GM12801 (cell line): Measurements from ENCODE around the gene SLC2A1.

Source experiments
- CTCF ChIP-seq: IDR thresholded peaks from one replicate; pipeline ENCODE4 v1.5.1; 2011; ENCODE audit warnings: control low read depth; ENCODE audit not compliant: insufficient read length; ENCODE audit errors: extremely low read depth

Gene SLC2A1

GRCh38 chr1:42908046-42908445 is 50.6 kb downstream of the SLC2A1 start:
- TF ChIP-seq CTCF, result no peak

DNA sequence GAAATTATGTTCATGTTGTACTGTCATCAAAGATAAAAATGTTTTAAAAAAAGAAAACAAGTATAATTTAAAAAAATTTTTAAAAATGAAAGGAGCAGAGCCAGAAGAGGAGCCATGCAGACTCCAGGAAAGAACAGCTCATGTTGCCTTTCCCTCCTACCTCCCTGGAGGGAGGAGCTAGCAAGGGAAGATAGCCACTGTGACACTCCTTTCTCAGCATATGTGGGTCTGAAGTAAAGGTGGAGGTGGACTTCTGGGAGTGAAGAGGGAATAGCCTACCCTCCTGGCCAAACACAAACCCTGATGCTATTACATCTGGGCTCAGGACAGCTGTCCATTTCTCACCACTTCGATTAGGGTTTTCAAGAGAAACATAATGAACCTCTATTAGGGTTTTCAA is 54.2 kb downstream of the SLC2A1 start:
- no peak for TF ChIP-seq CTCF

DNA sequence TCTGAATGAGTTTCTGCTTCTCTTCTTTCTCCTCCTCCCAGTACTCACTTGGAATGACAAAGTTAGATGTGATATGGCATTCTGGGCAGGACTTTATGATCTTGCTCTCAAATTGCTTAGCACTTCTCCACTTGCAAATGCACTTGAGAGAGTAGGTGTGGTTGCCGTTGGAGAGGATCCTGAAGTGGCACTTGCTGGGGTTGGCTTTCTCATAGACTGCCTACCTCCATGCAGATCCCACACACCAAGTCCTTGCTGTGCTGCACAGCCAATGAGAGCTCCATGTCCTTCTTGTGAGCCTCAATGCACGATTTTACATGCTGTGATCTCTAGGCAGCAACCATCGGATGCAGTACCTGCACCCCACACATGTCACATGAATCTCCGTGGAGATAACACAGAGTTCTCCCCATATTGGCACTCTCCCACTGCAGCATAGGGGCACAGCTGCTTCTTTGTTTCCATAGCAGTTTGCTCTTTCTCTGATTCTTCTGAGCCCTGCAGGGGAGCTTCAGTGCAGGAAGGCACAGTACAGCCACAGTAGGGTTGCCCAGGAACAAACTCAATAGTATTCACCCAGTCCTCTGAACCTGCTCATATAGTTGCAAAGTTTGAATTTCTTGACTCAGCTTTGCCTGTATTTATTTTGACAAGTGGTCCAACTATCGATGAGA is 67.1 kb downstream of the SLC2A1 start:
- no peak for TF ChIP-seq CTCF

- TF ChIP-seq CTCF, result no peak
These were observed 69.4 kb downstream of the SLC2A1 start for GRCh38 chr1:42889264-42889663.

DNA sequence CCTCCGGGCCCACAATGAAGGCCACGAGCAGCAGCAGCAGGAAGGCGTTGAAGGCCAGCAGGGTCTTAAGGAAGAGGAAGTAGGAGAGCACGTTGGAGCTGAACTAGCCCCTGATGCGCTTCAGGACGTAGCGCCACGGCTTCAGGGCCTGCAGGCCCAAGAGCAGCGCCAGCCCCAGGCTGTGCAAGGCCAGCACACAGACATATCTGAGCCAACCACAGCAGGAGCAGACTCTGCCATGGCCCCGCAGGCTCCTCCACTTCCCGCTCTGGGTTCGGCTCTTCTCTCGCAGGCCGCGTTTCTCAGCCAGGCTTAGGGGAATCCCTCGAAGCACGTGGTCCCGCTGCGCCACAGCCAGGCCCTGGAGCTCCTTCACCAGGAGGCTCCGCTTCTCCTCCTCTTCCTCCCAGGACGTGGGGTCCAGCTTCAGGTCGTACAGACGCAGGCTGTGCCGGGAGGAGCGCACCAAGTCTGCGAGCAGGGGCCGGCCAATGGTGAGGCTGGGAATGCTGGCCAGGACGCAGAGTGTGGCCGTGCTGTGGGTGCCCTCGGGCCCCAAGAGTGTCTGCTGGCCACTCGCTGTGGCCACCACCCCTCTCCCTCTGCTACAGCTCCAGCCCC is 70.5 kb downstream of the SLC2A1 start:
- TF ChIP-seq CTCF, result no peak

- no peak for TF ChIP-seq CTCF
These were observed 71.3 kb downstream of the SLC2A1 start for GRCh38 chr1:42887366-42887765.

DNA sequence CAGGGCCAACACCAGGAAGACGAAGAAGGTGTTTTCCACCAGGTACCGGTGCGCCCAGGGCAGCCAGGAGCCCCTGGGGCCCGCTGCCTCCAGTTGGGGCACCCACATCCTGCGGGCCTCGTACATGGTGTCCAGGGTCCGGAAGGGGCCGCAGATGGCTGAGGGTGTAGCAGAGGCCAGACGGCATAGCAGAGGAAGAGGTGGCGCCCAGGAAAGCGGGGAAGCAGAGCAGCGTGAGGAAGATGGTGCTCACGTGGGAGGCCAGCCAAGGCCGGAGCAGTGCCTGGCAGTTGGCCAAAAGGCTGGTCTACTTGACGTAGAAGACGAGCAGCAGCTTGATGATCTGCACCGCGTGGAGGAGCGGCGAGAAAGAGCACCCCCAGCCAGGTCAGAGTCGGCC is 71.9 kb downstream of the SLC2A1 start:
- TF ChIP-seq CTCF, result no peak
